ACC112 (cell line): ENCODE results near the gene CXCL8.
"Not testable (repeated sequence)": the region's sequence is repeated elsewhere in the genome, so short reads cannot be mapped to it uniquely, and the experiment has no call there.

Source experiments
- H2AFZ ChIP-seq: fragments of 200-600 bp; sonication (generic); one replicate; pipeline ENCODE4 v1.6.0; 2017; ENCODE audit warnings: antibody characterized with exemption, low read length; ENCODE audit not compliant: unreplicated experiment
- H3K27ac ChIP-seq: fragments of 200-600 bp; sonication (generic); 2 replicates; pipeline ENCODE4 v1.5.1; 2014; ENCODE audit warnings: low read depth, mild to moderate bottlenecking, antibody characterized with exemption, low read length, moderate library complexity
- H3K27me3 ChIP-seq: fragments of 200-600 bp; sonication (generic); 2 replicates; pipeline ENCODE4 v1.6.1; 2014; ENCODE audit warnings: mild to moderate bottlenecking, antibody characterized with exemption, low read length, moderate library complexity, mixed read lengths; ENCODE audit not compliant: insufficient read depth
- H3K36me3 ChIP-seq: fragments of 200-600 bp; sonication (generic); 2 replicates; pipeline ENCODE4 v1.6.1; 2016; ENCODE audit warnings: mild to moderate bottlenecking, antibody characterized with exemption, low read length, moderate library complexity, mixed read lengths; ENCODE audit not compliant: insufficient read depth
- H3K4me1 ChIP-seq: fragments of 200-600 bp; sonication (generic); one replicate; pipeline ENCODE4 v1.6.1; 2016; ENCODE audit warnings: low read length, mixed read lengths; ENCODE audit not compliant: insufficient read depth, unreplicated experiment, control insufficient read depth
- H3K4me3 ChIP-seq: fragments of 200-600 bp; sonication (generic); 2 replicates; pipeline ENCODE4 v1.5.1; 2014; ENCODE audit warnings: mild to moderate bottlenecking, low read depth, low read length
- H3K79me2 ChIP-seq: fragments of 200-600 bp; sonication (generic); one replicate; pipeline ENCODE4 v1.6.0; 2016; ENCODE audit warnings: low read length; ENCODE audit not compliant: control insufficient read depth, unreplicated experiment, insufficient read depth

CXCL8 gene

DNA sequence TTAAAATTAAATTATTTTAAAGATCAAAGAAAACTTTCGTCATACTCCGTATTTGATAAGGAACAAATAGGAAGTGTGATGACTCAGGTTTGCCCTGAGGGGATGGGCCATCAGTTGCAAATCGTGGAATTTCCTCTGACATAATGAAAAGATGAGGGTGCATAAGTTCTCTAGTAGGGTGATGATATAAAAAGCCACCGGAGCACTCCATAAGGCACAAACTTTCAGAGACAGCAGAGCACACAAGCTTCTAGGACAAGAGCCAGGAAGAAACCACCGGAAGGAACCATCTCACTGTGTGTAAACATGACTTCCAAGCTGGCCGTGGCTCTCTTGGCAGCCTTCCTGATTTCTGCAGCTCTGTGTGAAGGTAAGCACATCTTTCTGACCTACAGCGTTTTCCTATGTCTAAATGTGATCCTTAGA, at the start of gene CXCL8:
TSS of gene CXCL8 (plus strand) at position 217 of the 426 bp plus-strand sequence. CDS start at position 307, 90 bp downstream.
- H3K27me3 ChIP-seq = no peaks in the 10 kb centered on the region
- peak within 1 kb of the TSS; percentile 83 for H3K27ac ChIP-seq
- peak within 1 kb of the TSS; percentile 57 for H3K4me3 ChIP-seq
- H3K79me2 ChIP-seq = no peaks in the 10 kb centered on the region
- peaks cover 10% of the 10 kb centered on the region for H3K36me3 ChIP-seq
- no peak within 1 kb of the TSS for H2AFZ ChIP-seq
- H3K4me1 ChIP-seq = peaks cover 15% of the 10 kb centered on the region

DNA sequence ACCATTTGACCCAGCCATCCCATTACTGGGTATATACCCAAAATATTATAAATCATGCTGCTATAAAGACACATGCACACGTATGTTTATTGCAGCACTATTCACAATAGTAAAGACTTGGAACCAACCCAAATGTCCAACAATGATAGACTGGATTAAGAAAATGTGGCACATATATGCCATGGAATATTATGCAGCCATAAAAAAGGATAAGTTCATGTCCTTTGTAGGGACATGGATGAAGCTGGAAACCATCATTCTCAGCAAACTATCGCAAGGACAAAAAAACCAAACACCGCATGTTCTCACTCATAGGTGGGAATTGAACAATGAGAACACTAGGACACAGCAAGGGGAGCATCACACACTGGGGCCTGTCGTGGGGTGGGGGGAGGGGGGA, 49.2 kb upstream of the CXCL8 start:
- H3K4me3 ChIP-seq, H3K27ac ChIP-seq, H2AFZ ChIP-seq, H3K27me3 ChIP-seq, H3K36me3 ChIP-seq, H3K79me2 ChIP-seq: not testable (repeated sequence)
- peaks cover 29% of the 10 kb centered on the region for H3K4me1 ChIP-seq

DNA sequence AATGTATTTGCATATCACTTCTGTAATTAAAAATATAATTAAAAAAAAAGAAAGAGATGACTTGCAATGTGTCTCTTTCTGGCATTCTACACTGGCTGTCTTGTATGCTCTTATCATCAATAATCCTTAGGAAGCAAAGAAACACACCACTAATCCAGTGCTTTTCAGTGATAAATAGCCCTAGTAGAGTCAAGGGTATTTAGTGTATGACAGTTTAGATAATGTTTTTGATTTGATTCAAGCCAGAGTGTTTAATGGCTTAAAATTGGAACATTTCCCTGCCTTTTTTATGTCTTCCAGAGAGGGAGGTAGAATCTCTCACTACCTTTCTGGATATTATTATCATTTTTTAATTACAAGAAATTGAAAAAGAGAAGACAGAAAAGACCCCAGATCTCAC, 48.6 kb upstream of the CXCL8 start:
- H3K79me2 ChIP-seq = no peaks in the 10 kb centered on the region
- H3K4me3 ChIP-seq = no peak overlapping the region
- H3K27me3 ChIP-seq = no peaks in the 10 kb centered on the region
- peak overlapping the region; percentile 2 for H2AFZ ChIP-seq
- no peaks in the 10 kb centered on the region for H3K36me3 ChIP-seq
- H3K4me1 ChIP-seq = peaks cover 29% of the 10 kb centered on the region
- H3K27ac ChIP-seq = no peak overlapping the region

DNA sequence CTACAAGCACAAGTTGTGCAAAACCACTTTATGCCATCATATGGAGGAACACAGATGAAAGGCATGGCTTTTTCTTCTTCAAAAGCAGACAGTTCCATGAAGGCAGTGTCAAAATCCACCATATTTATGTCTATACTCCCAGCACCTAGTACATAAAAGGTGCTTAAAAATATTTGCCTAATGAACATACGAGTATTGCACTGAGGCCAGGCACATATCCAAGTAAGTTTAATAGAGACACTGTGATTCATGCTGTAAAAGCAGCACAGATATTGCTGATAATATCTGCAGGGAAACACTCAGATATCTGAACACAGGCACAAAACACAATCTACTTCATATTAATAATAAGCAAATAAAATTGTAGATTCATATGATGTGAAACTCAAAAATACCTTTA, 48.1 kb upstream of the CXCL8 start:
- H3K36me3 ChIP-seq = no peaks in the 10 kb centered on the region
- H3K4me3 ChIP-seq = no peak overlapping the region

DNA sequence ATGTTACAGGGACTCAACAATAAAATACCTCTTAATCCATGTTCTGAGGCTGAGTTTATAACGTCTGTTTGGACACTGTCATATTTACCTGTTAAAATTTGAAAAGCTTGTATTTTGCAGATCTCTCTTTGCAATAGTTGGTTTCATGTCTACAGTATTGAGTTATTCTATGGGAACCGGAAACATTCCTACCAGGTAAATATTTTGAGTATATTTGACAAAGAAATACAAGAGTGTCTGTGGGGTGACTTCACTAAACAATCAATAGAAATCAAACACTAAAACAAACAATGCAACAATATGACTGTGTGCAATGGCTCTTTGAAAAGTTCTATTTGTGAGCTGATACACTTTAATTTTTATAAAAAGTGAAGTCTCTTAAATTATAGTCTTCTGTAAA, 47.7 kb upstream of the CXCL8 start:
- no peaks in the 10 kb centered on the region for H3K27me3 ChIP-seq
- H3K4me1 ChIP-seq = peaks cover 26% of the 10 kb centered on the region
- H3K79me2 ChIP-seq = no peaks in the 10 kb centered on the region
- H3K4me3 ChIP-seq = no peak overlapping the region
- H2AFZ ChIP-seq = no peak overlapping the region
- H3K36me3 ChIP-seq = no peaks in the 10 kb centered on the region
- no peak overlapping the region for H3K27ac ChIP-seq

More for the DNA sequence above, 48.1 kb upstream of the CXCL8 start:
- Histone ChIP-seq H3K27ac (no peak overlapping the region), H3K79me2 (no peaks in the 10 kb centered on the region), H3K27me3 (no peaks in the 10 kb centered on the region), H2AFZ (peak overlapping the region; percentile 2), H3K4me1 (peaks cover 26% of the 10 kb centered on the region)

DNA sequence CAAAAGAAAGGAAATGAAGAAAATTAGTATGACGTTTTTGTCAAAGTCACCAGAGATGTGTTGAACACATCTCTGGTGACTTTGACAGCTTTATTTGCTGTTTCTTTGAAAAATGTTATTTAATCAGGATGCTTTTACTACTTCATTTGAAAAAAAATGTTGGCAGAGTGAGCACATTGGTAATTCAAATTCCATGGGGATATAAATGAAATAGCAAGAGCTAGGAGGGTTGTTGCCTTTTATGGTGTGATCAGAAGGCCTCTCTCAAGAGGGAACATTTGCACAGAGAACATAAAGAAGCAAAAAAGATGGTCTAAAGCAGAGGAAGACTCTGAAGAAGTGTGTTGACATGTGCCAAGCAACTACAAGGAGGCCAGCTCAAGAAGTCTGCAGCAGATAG, 46.6 kb upstream of the CXCL8 start:
- H3K27ac ChIP-seq = no peak overlapping the region
- no peaks in the 10 kb centered on the region for H3K27me3 ChIP-seq
- H3K79me2 ChIP-seq = no peaks in the 10 kb centered on the region
- H3K36me3 ChIP-seq = no peaks in the 10 kb centered on the region
- H3K4me1 ChIP-seq = peaks cover 33% of the 10 kb centered on the region
- H2AFZ ChIP-seq = no peak overlapping the region
- H3K4me3 ChIP-seq = no peak overlapping the region

DNA sequence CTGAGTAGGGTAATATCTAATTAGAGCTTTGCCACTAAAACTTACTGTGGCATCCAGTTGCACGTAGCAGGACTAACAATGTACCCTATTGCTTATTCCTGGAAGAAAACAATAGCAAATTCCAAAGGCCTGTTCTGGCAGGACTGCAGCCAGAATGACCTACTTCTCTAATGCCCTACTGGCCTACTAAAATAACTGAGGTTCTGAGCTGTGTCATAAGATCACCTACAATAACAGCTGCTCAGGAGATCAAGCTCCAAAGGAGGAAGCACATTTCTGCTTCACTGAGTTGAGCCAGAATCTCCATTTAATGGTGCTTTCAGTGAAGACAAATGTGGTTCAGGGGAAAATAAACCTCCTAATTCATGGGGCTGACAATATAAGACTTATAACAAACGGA, 42.2 kb upstream of the CXCL8 start:
- H2AFZ ChIP-seq = no peak overlapping the region
- H3K79me2 ChIP-seq = no peaks in the 10 kb centered on the region
- no peaks in the 10 kb centered on the region for H3K27me3 ChIP-seq
- no peak overlapping the region for H3K4me3 ChIP-seq
- peaks cover 28% of the 10 kb centered on the region for H3K4me1 ChIP-seq
- no peak overlapping the region for H3K27ac ChIP-seq
- no peaks in the 10 kb centered on the region for H3K36me3 ChIP-seq

DNA sequence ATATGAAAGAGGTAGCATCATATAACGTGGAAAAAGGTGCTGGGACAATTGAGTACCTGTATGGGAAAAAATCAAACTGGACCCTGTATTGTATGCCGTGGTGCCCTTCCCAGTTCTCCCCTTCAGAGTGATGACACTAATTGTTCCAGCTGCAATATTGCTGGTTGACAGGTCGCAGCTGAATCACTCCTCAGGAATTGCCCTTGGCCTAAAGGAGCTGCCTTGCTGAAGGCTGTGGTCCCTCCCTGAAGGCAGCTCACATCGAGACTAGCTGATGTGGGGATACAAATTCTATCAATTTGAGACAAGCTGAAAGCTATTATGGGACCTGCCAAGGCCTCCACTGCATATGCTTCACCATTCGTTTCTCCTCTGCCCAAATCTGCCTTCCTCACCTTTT, 39.3 kb upstream of the CXCL8 start:
- no peak overlapping the region for H3K27ac ChIP-seq
- H3K27me3 ChIP-seq = no peaks in the 10 kb centered on the region
- peaks cover 54% of the 10 kb centered on the region for H3K4me1 ChIP-seq
- no peaks in the 10 kb centered on the region for H3K36me3 ChIP-seq
- no peaks in the 10 kb centered on the region for H3K79me2 ChIP-seq
- no peak overlapping the region for H2AFZ ChIP-seq
- no peak overlapping the region for H3K4me3 ChIP-seq

DNA sequence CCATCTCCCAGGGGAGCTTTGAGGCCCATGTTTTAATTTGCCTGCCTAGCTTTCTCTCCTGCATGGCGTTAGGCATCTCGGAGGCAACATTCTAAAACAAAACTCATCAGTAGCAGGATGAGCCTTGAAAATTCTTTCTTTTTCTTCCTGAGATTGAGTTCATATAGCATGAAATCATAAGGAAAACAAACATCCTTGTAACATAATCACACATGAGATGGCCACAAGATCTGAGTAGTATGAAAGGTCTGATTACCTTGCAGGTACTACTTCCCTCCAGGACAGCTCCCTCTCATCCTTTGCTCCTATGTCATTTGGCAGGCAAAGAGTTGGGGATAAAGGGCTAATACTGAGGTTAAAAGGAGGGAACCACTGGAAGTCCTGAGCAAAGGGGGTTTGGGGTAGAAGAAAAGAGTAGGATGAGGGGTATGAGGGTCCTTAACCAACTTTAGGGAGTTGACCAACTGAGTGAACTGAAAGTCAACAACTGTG, 37.5 kb upstream of the CXCL8 start:
- H3K4me3 ChIP-seq = no peak overlapping the region
- peaks cover 65% of the 10 kb centered on the region for H3K4me1 ChIP-seq
- peak overlapping the region; percentile 99 for H3K27ac ChIP-seq
- H3K27me3 ChIP-seq = no peaks in the 10 kb centered on the region
- H3K79me2 ChIP-seq = no peaks in the 10 kb centered on the region
- H2AFZ ChIP-seq = no peak overlapping the region
- H3K36me3 ChIP-seq = no peaks in the 10 kb centered on the region

DNA sequence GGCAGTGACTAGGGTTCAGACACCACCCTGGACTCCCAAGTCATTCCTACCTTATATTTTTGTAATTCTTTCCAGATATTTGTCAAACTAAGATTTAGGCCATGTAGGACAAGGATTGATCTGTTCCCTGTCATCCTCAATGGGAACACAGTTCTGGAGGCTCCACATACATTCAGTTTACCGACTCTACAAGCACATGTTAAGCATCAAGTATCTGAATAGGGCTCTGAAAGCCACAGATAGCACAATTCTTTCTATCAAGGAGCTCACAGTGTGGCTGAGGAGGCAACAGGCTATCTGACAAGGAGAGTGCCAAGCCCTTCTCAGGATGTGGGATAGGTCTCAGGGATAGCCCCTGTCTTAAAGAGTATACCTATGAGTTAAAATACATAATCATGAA, 37.0 kb upstream of the CXCL8 start:
- Histone ChIP-seq H3K27ac (peak overlapping the region; percentile 99), H3K36me3 (no peaks in the 10 kb centered on the region), H3K27me3 (no peaks in the 10 kb centered on the region), H3K4me1 (peaks cover 63% of the 10 kb centered on the region), H3K4me3 (no peak overlapping the region), H2AFZ (no peak overlapping the region), H3K79me2 (no peaks in the 10 kb centered on the region)

DNA sequence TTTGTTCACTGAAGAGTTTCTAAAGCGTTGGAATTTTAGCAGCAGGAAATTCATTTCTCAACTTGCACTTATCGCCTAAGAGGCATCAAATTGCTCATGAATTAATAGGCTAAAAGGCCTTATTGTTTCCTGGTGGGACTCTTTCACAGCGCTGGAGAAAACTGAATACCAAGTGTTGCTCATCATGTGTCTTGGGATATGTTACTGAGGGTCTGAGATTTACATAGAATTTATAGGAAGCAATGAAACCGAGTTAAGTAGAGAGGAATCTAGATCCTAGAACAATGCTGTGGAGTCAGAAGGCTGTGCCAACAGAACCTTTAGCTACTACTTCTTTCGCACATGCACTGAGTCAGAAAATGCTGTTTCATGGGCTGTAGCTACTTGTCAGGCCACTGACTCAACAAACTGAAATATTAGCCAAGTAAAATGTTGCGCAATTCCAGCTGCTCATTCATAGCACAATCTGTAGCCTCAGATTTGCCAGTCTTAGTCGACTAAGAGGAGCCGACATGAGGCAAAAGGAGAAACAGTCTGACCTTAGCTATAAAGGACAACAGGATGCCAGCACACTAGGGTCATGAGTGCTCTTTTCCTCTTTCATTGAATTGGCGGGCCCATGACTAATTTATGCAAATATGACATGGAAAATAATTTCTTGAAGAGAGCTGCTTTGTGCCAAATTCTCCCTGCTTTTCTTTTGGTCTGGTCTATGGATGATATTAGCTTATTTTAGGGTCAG, 35.9 kb upstream of the CXCL8 start:
- Histone ChIP-seq H3K27ac (peak overlapping the region; percentile 99), H3K4me1 (peaks cover 70% of the 10 kb centered on the region), H3K36me3 (no peaks in the 10 kb centered on the region), H2AFZ (no peak overlapping the region), H3K79me2 (no peaks in the 10 kb centered on the region), H3K4me3 (peak overlapping the region; percentile 42; the same call in 1 of the 2 replicates), H3K27me3 (no peaks in the 10 kb centered on the region)
